HG03460 (cell line): ENCODE measurements around the gene HBA2.
"Not testable (repeated sequence)": the region's sequence is repeated elsewhere in the genome, so short reads cannot be mapped to it uniquely, and the experiment has no call there.

Source experiments
- ATAC-seq: cut with Tn5 transposase; IDR thresholded peaks from one replicate; pipeline ENCODE4 v1.9.1; 2021; ENCODE audit not compliant: unreplicated experiment

Gene HBA2

DNA sequence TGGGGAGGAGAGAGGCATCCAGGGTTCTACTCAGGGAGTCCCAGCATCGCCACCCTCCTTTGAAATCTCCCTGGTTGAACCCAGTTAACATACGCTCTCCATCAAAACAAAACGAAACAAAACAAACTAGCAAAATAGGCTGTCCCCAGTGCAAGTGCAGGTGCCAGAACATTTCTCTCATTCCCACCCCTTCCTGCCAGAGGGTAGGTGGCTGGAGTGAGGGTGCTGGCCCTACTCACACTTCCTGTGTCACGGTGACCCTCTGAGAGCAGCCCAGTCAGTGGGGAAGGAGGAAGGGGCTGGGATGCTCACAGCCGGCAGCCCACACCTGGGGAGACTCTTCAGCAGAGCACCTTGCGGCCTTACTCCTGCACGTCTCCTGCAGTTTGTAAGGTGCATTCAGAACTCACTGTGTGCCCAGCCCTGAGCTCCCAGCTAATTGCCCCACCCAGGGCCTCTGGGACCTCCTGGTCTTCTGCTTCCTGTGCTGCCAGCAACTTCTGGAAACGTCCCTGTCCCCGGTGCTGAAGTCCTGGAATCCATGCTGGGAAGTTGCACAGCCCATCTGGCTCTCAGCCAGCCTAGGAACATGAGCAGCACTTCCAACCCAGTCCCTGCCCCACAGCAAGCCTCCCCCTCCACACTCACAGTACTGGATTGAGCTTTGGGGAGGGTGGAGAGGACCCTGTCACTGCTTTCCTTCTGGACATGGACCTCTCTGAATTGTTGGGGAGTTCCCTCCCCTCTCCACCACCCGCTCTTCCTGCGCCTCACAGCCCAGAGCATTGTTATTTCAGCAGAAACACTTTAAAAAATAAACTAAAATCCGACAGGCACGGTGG lies 1.5 kb downstream of the HBA2 start:
- ATAC-seq, result not testable (repeated sequence)

DNA sequence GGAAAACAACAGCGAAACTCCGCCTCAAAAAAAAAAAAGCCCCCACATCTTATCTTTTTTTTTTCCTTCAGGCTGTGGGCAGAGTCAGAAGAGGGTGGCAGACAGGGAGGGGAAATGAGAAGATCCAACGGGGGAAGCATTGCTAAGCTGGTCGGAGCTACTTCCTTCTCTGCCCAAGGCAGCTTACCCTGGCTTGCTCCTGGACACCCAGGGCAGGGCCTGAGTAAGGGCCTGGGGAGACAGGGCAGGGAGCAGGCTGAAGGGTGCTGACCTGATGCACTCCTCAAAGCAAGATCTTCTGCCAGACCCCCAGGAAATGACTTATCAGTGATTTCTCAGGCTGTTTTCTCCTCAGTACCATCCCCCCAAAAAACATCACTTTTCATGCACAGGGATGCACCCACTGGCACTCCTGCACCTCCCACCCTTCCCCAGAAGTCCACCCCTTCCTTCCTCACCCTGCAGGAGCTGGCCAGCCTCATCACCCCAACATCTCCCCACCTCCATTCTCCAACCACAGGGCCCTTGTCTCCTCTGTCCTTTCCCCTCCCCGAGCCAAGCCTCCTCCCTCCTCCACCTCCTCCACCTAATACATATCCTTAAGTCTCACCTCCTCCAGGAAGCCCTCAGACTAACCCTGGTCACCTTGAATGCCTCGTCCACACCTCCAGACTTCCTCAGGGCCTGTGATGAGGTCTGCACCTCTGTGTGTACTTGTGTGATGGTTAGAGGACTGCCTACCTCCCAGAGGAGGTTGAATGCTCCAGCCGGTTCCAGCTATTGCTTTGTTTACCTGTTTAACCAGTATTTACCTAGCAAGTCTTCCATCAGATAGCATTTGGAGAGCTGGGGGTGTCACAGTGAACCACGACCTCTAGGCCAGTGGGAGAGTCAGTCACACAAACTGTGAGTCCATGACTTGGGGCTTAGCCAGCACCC lies 2.6 kb downstream of the HBA2 start:
- no peak for ATAC-seq

DNA sequence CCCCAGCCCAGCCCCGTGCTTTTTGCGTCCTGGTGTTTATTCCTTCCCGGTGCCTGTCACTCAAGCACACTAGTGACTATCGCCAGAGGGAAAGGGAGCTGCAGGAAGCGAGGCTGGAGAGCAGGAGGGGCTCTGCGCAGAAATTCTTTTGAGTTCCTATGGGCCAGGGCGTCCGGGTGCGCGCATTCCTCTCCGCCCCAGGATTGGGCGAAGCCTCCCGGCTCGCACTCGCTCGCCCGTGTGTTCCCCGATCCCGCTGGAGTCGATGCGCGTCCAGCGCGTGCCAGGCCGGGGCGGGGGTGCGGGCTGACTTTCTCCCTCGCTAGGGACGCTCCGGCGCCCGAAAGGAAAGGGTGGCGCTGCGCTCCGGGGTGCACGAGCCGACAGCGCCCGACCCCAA lies 3.3 kb downstream of the HBA2 start:
- ATAC-seq, result not testable (repeated sequence)

- ATAC-seq, result not testable (repeated sequence)
These were observed 4.1 kb downstream of the HBA2 start, which contains the start of gene HBA1 for GRCh38 chr16:176477-177382. HBA1 (plus strand) TSS chr16:176680; CDS start chr16:176717, 37 bp downstream.

DNA sequence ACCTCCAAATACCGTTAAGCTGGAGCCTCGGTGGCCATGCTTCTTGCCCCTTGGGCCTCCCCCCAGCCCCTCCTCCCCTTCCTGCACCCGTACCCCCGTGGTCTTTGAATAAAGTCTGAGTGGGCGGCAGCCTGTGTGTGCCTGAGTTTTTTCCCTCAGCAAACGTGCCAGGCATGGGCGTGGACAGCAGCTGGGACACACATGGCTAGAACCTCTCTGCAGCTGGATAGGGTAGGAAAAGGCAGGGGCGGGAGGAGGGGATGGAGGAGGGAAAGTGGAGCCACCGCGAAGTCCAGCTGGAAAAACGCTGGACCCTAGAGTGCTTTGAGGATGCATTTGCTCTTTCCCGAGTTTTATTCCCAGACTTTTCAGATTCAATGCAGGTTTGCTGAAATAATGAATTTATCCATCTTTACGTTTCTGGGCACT lies 4.7 kb downstream of the HBA2 start:
- ATAC-seq, result no peak

DNA sequence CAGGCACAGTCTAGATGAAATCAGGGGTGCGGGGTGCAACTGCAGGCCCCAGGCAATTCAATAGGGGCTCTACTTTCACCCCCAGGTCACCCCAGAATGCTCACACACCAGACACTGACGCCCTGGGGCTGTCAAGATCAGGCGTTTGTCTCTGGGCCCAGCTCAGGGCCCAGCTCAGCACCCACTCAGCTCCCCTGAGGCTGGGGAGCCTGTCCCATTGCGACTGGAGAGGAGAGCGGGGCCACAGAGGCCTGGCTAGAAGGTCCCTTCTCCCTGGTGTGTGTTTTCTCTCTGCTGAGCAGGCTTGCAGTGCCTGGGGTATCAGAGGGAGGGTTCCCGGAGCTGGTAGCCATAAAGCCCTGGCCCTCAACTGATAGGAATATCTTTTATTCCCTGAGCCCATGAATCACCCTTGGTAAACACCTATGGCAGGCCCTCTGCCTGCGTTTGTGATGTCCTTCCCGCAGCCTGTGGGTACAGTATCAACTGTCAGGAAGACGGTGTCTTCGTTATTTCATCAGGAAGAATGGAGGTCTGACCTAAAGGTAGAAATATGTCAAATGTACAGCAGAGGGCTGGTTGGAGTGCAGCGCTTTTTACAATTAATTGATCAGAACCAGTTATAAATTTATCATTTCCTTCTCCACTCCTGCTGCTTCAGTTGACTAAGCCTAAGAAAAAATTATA lies 5.4 kb downstream of the HBA2 start:
- ATAC-seq, result no peak

- no peak for ATAC-seq
These were observed 6.0 kb downstream of the HBA2 start for GRCh38 chr16:178668-179015.

GRCh38 chr16:179211-180092 lies 6.8 kb downstream of the HBA2 start:
- ATAC-seq, result no peak

- no peak for ATAC-seq
These were observed 7.5 kb downstream of the HBA2 start, which contains the start of gene HBQ1 for GRCh38 chr16:180101-180675. HBQ1 (plus strand) TSS chr16:180459; CDS start chr16:180487, 28 bp downstream.

DNA sequence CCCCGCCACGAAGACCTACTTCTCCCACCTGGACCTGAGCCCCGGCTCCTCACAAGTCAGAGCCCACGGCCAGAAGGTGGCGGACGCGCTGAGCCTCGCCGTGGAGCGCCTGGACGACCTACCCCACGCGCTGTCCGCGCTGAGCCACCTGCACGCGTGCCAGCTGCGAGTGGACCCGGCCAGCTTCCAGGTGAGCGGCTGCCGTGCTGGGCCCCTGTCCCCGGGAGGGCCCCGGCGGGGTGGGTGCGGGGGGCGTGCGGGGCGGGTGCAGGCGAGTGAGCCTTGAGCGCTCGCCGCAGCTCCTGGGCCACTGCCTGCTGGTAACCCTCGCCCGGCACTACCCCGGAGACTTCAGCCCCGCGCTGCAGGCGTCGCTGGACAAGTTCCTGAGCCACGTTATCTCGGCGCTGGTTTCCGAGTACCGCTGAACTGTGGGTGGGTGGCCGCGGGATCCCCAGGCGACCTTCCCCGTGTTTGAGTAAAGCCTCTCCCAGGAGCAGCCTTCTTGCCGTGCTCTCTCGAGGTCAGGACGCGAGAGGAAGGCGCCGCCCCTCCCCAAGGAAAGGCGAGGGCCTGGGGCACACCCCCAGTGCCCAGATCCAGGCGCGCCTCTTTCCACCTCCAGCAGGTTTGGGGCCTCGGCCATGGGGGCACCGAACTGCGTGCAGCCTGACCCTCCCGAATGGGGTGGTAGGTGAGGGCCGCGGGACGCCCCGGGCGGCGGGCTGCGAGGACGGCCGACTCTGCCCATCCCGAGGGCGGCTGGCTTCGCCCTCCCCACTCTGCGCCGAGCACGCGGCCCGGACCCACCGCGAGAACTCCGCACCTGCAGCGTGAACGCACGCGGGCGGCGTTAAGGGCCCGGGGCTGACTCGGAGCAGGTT lies 8.2 kb downstream of the HBA2 start:
- no peak for ATAC-seq

DNA sequence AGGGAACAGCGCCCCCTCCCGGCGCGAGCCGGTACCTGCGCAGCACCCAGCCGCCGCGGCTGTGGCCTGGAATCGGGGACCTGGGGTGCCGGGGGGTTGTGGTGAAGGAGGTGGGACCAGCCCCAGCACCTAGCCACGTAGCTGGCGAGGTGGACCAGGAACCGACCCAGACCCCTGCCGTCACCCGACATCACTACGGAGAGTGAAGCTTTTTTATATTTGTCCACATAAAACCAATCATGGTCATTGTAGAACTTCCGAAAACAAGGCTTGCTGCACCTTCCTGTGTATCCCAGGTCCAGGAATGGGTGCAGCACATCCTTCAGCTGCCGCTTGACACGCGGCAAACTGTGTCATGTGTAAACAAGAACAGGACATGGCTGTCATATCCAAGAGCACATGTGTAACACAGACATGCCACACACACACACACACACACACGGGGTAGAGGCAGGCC lies 8.9 kb downstream of the HBA2 start:
- no peak for ATAC-seq

GRCh38 chr16:183005-183404 lies 10.3 kb downstream of the HBA2 start:
- ATAC-seq, result no peak

DNA sequence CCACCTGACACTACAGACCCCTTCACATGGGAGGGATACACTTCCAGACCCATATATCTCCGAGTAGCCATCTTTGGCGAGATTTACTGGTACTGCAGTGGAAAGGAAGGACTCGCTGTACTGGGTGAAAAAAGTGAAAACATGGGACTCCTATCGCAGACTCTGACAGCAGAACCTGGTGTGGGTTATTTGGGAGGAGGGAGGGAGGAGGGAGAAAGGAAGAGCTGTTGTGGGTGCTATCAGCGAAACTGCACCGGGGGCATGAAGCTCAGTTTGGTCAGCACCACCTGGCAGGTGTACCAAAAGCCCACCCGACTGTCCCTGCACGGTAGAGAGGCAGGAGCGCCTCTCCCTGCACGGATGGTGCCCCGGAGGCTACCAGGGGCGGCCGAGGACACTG lies 12.5 kb downstream of the HBA2 start:
- no peak for ATAC-seq

DNA sequence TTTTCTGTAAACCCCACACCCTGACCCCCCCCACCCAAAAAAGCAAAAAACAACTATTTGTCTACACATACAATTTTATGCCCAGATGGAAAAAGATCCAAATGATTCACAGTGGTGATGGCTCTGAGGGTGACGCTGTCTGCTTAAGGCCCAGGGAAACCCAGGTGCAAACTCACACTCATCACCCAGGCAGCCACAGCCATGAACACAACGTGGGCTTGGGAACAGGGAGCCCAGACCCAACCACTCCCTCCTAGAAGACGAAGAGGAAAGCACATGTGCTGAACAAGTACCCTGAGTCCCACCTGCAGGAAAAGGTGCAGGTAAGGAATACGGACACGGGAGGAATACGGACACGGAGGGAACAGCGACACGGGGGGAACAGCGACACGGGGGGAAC lies 13.0 kb downstream of the HBA2 start:
- ATAC-seq, result no peak

DNA sequence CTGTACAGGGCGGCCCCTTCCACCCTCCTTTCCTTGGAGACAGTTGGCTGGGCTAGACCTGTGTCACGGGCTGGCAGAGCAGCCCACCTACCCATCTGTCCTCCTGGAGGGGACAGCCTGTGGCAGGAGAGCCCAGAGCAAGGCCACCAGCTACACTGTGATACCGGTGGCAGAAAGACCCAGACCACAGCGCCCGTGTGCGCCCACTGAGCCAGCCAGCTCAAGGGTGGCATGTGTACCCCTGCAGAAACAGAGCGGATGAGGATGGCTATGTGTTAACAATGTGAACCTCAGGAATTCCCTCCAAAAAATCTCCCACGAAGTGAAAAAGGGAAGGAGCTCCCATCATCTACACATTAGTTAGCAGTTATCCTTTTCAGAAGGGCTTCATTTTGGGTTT lies 14.7 kb downstream of the HBA2 start:
- no peak for ATAC-seq

- no peak for ATAC-seq
These were observed 16.0 kb downstream of the HBA2 start for GRCh38 chr16:188674-189073.

GRCh38 chr16:189604-190186 lies 17.0 kb downstream of the HBA2 start:
- ATAC-seq, result no peak
